ENCODE data around the gene GTF2A1. TPM values are rescaled to one million over a fixed set of nuclear protein-coding genes. Genes with fewer than 3 reads are reported as not detected.

Gene GTF2A1
- polyA plus RNA-seq, 3 donors, result 7.9 to 15.8 (median 9.2) TPM

- Histone ChIP-seq H4K20me1 (ENCODE audit: insufficient read depth, low read length) (no peaks in the 10 kb centered on the region), H3K27ac (ENCODE audit: low read depth in 1 of 2, low read length in 2 of 2) (no peak overlapping the region), H3K9me3 (replicated peaks in 1 of 2; ENCODE audit: control insufficient read depth in 1 of 2, insufficient read depth in 1 of 2, low read length in 2 of 2) (no peaks in the 10 kb centered on the region), H3K4me2 (replicated peaks; ENCODE audit: extremely low read depth, low read length, poor library complexity, severe bottlenecking) (no peak overlapping the region), H3K79me2 (ENCODE audit: insufficient read depth, low read length) (no peaks in the 10 kb centered on the region), H3K36me3 (replicated peaks in 1 of 2; ENCODE audit: control insufficient read depth in 1 of 2, insufficient read depth in 2 of 2, low read length in 2 of 2) (no peaks in the 10 kb centered on the region), H3K9ac (ENCODE audit: insufficient read depth, low read length, poor library complexity, severe bottlenecking) (no peak overlapping the region), H3K27me3 (ENCODE audit: control insufficient read depth in 2 of 2, insufficient read depth in 2 of 2, low read length in 2 of 2) (no peaks in the 10 kb centered on the region), H3K4me1 (ENCODE audit: control insufficient read depth in 1 of 2, insufficient read depth in 2 of 2, low read length in 2 of 2) (peaks cover 12 to 22% of the 10 kb centered on the region in 2 donors), H3K4me3 (replicated peaks in 1 of 3; ENCODE audit: low read depth in 2 of 3, low read length in 3 of 3) (no peak overlapping the region), H2AFZ (ENCODE audit: insufficient read depth, low read depth, low read length, poor library complexity, severe bottlenecking) (no peak overlapping the region)
- H3K36me3 Mint-ChIP-seq, result no peaks in the 10 kb centered on the region
- intact Hi-C loops (cut with micrococcal nuclease), result no loop called here
- peaks cover 24% of the 10 kb centered on the region for H3K4me1 Mint-ChIP-seq
- TF ChIP-seq, protein P1, sequence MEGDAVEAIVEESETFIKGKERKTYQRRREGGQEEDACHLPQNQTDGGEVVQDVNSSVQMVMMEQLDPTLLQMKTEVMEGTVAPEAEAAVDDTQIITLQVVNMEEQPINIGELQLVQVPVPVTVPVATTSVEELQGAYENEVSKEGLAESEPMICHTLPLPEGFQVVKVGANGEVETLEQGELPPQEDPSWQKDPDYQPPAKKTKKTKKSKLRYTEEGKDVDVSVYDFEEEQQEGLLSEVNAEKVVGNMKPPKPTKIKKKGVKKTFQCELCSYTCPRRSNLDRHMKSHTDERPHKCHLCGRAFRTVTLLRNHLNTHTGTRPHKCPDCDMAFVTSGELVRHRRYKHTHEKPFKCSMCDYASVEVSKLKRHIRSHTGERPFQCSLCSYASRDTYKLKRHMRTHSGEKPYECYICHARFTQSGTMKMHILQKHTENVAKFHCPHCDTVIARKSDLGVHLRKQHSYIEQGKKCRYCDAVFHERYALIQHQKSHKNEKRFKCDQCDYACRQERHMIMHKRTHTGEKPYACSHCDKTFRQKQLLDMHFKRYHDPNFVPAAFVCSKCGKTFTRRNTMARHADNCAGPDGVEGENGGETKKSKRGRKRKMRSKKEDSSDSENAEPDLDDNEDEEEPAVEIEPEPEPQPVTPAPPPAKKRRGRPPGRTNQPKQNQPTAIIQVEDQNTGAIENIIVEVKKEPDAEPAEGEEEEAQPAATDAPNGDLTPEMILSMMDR (IDR thresholded peaks at IDR 0.05), result no peak
- peaks cover 0 to 3% (median 0%) of the 10 kb centered on the region in 3 donors for H3K27me3 Mint-ChIP-seq (ENCODE audit: low read depth in 3 of 3)
- DNase-seq, result no peak
- H3K9me3 Mint-ChIP-seq, result peaks cover 0 to 2% (median 0%) of the 10 kb centered on the region in 7 donors
- no CpG with 5 or more reads among the region's 1 CpG for WGBS (ENCODE audit: insufficient coverage)
- no peak overlapping the region for H3K4me3 Mint-ChIP-seq
- H3K27ac Mint-ChIP-seq, result no peak overlapping the region
Measured at GRCh38 chr14:81153187-81153586, 67.6 kb downstream of the GTF2A1 start.

GRCh38 chr14:81148635-81149034 is 72.1 kb downstream of the GTF2A1 start:
- Histone ChIP-seq H3K79me2 (ENCODE audit: insufficient read depth, low read length) (no peaks in the 10 kb centered on the region), H3K9me3 (replicated peaks in 1 of 2; ENCODE audit: control insufficient read depth in 1 of 2, insufficient read depth in 1 of 2, low read length in 2 of 2) (peaks cover 0 to under 1% of the 10 kb centered on the region in 2 donors), H2AFZ (ENCODE audit: insufficient read depth, low read depth, low read length, poor library complexity, severe bottlenecking) (no peak overlapping the region), H3K9ac (ENCODE audit: insufficient read depth, low read length, poor library complexity, severe bottlenecking) (no peak overlapping the region), H3K27me3 (ENCODE audit: control insufficient read depth in 2 of 2, insufficient read depth in 2 of 2, low read length in 2 of 2) (no peaks in the 10 kb centered on the region), H3K4me2 (replicated peaks; ENCODE audit: extremely low read depth, low read length, poor library complexity, severe bottlenecking) (no peak overlapping the region), H3K4me3 (replicated peaks in 1 of 3; ENCODE audit: low read depth in 2 of 3, low read length in 3 of 3) (no peak overlapping the region), H3K4me1 (ENCODE audit: control insufficient read depth in 1 of 2, insufficient read depth in 2 of 2, low read length in 2 of 2) (peaks cover 7 to 9% of the 10 kb centered on the region in 2 donors), H3K36me3 (replicated peaks in 1 of 2; ENCODE audit: control insufficient read depth in 1 of 2, insufficient read depth in 2 of 2, low read length in 2 of 2) (no peaks in the 10 kb centered on the region), H3K27ac (ENCODE audit: low read depth in 1 of 2, low read length in 2 of 2) (no peak overlapping the region), H4K20me1 (ENCODE audit: insufficient read depth, low read length) (no peaks in the 10 kb centered on the region)
- Mint-ChIP-seq H3K27ac (no peak overlapping the region), H3K27me3 (ENCODE audit: low read depth in 3 of 3) (peaks cover 0 to 3% (median 0%) of the 10 kb centered on the region in 3 donors), H3K4me1 (peaks cover 14% of the 10 kb centered on the region), H3K9me3 (no peaks in the 10 kb centered on the region), H3K4me3 (no peak overlapping the region), H3K36me3 (no peaks in the 10 kb centered on the region)
- intact Hi-C loops (cut with micrococcal nuclease), result no loop called here
- no peak for DNase-seq
- TF ChIP-seq, protein P1 (IDR thresholded peaks at IDR 0.05), result no peak
- WGBS (ENCODE audit: insufficient coverage), result no CpG with 5 or more reads among the region's 4 CpGs

Measured in CD14-positive monocyte (primary cell).